HepG2 (cell line): ENCODE data around the gene PCDHB11. TPM values are rescaled to one million over a fixed set of nuclear protein-coding genes. Genes with fewer than 3 reads are reported as not detected.
"Not testable (repeated sequence)": the region's sequence is repeated elsewhere in the genome, so short reads cannot be mapped to it uniquely, and the experiment has no call there.

ENCODE experiments used
- ATAC-seq: fragments of 200-7000 bp; cut with Tn5 transposase; 3 replicates; pipeline ENCODE4 v1.9.1; 2020; ENCODE audit warnings: mild to moderate bottlenecking, moderate library complexity
- BruUV-seq: library from RNA; stranded (reverse); fragments of 400-500 nt; replicated peaks from 2 replicates; lab custom pipeline; 2021; lab: Mats Ljungman, UMichigan
- CTCF ChIA-PET: fragments of 300-600 bp; formaldehyde crosslinking; extraction: SDS; loops from one replicate; lab custom pipeline; 2021; ENCODE audit warnings: low total read pairs, inconsistent platforms, low intra/inter-chr PET ratio; lab: Yijun Ruan, JAX
- POLR2A ChIA-PET: fragments of 350-600 bp; sonication (Branson Sonifier 250); formaldehyde crosslinking; loops from one replicate; lab custom pipeline; 2020; ENCODE audit warnings: antibody characterized with exemption, inconsistent platforms; lab: Yijun Ruan, JAX
- DNase-seq: peaks from one replicate; pipeline ENCODE4 v3.0.0-alpha.2; 2015; ENCODE audit warnings: low spot score
- FAIRE-seq: peaks from 3 replicates; lab custom pipeline; 2011; peaks lifted over from hg19 to GRCh38; lab: Jason Lieb, UNC
- H2AFZ ChIP-seq: one replicate; pipeline ENCODE4 v1.6.1; 2011; ENCODE audit warnings: low read length, inconsistent platforms
- H3K27ac ChIP-seq: fragments of 300-600 bp; 3 replicates; pipeline ENCODE4 v1.8.0; 2011; ENCODE audit warnings: mixed run types, mild to moderate bottlenecking, mixed read lengths, low read length, inconsistent platforms; ENCODE audit not compliant: insufficient read depth; ENCODE audit errors: extremely low read length
- H3K27me3 ChIP-seq, 2 experiments: fragments of 200-600 bp in 1 of 2; 2 replicates in 1 of 2; 3 replicates in 1 of 2; pipeline versions ENCODE4 v1.6.0 to v1.8.0; 2011; ENCODE audit warnings: low read length in 2 of 2, mild to moderate bottlenecking in 2 of 2, moderate library complexity in 2 of 2, inconsistent platforms in 1 of 2; ENCODE audit not compliant: insufficient read depth in 2 of 2, control insufficient read depth in 1 of 2
- H3K36me3 ChIP-seq, 2 experiments: fragments of 200-600 bp in 1 of 2; replicated peaks in 1 of 2; 2 replicates in 1 of 2; 3 replicates in 1 of 2; pipeline versions ENCODE4 v1.5.1 to v1.8.0; 2011; ENCODE audit warnings: low read length in 2 of 2, inconsistent platforms in 1 of 2; ENCODE audit not compliant: insufficient read depth in 2 of 2, control insufficient read depth in 1 of 2
- H3K4me1 ChIP-seq: 2 replicates; pipeline ENCODE4 v1.5.1; 2012; ENCODE audit warnings: low read length, inconsistent platforms; ENCODE audit not compliant: insufficient read depth
- H3K4me2 ChIP-seq: 2 replicates; pipeline ENCODE4 v1.6.0; 2011; ENCODE audit warnings: low read depth, low read length, inconsistent platforms
- H3K4me3 ChIP-seq, 3 experiments: fragments of 200-600 bp in 1 of 3; sonication (generic), shearing (Covaris generic) in 1 of 3; replicated peaks in 1 of 3; 2 replicates each; pipeline ENCODE4 v1.5.1; 2011 to 2016; ENCODE audit warnings: low read length in 3 of 3, inconsistent platforms in 2 of 3, low read depth in 2 of 3, mild to moderate bottlenecking in 2 of 3, control low read depth in 1 of 3, mixed read lengths in 1 of 3; ENCODE audit not compliant: insufficient read depth in 1 of 3
- H3K79me2 ChIP-seq: one replicate; pipeline ENCODE4 v1.6.1; 2011; ENCODE audit warnings: low read length, inconsistent platforms; ENCODE audit not compliant: insufficient read depth
- H3K9ac ChIP-seq: 2 replicates; pipeline ENCODE4 v1.6.0; 2011; ENCODE audit warnings: mild to moderate bottlenecking, low read depth, low read length, inconsistent platforms; ENCODE audit not compliant: insufficient read depth
- H3K9me3 ChIP-seq: 2 replicates; pipeline ENCODE4 v1.5.1; 2012; ENCODE audit warnings: mild to moderate bottlenecking, low read length
- H4K20me1 ChIP-seq: 2 replicates; pipeline ENCODE4 v1.6.0; 2011; ENCODE audit warnings: inconsistent platforms, mild to moderate bottlenecking, low read length, moderate library complexity; ENCODE audit not compliant: insufficient read depth
- CTCF ChIP-seq: sonication (generic); formaldehyde crosslinking; IDR thresholded peaks from 2 replicates; pipeline ENCODE4 v1.5.0; 2020; ENCODE audit warnings: mild to moderate bottlenecking, missing genetic modification reagents, moderate library complexity
- ELF1 ChIP-seq: sonication (generic); formaldehyde crosslinking; IDR thresholded peaks from 2 replicates; pipeline ENCODE4 v1.4.0; 2020; ENCODE audit warnings: missing genetic modification reagents
- HMG20B ChIP-seq: conservative IDR thresholded peaks from 2 replicates; pipeline ENCODE4 v1.6.1; 2016; ENCODE audit warnings: missing genetic modification reagents, missing compliant biosample characterization
- JARID2 ChIP-seq: sonication (generic); formaldehyde crosslinking; IDR thresholded peaks from 2 replicates; pipeline ENCODE4 v1.8.1; 2023; ENCODE audit warnings: missing genetic modification reagents, inconsistent platforms; ENCODE audit not compliant: insufficient replicate concordance
- RNF2 ChIP-seq: fragments of 450-650 bp; conservative IDR thresholded peaks from 2 replicates; pipeline ENCODE4 v1.6.1; 2016; ENCODE audit warnings: low read depth
- ZNF253 ChIP-seq: sonication (generic); formaldehyde crosslinking; IDR thresholded peaks from 2 replicates; pipeline ENCODE4 v1.8.0; 2022; ENCODE audit warnings: mild to moderate bottlenecking, missing genetic modification reagents, borderline replicate concordance
- ZNF572 ChIP-seq: sonication (generic); formaldehyde crosslinking; IDR thresholded peaks from 2 replicates; pipeline ENCODE4 v1.5.1; 2020; ENCODE audit warnings: mild to moderate bottlenecking, missing genetic modification reagents
- ZNF574 ChIP-seq: sonication (generic); formaldehyde crosslinking; IDR thresholded peaks from 2 replicates; pipeline ENCODE4 v1.4.0; 2020; ENCODE audit warnings: missing genetic modification reagents
- ZNF607 ChIP-seq: sonication (generic); formaldehyde crosslinking; IDR thresholded peaks from 2 replicates; pipeline ENCODE4 v1.5.1; 2020; ENCODE audit warnings: missing genetic modification reagents, mild to moderate bottlenecking, borderline replicate concordance
- ZNF691 ChIP-seq: sonication (generic); formaldehyde crosslinking; IDR thresholded peaks from 2 replicates; pipeline ENCODE4 v1.4.0; 2020; ENCODE audit warnings: missing genetic modification reagents, low read depth, mild to moderate bottlenecking, borderline replicate concordance
- WGBS: methylation state at CpG from one replicate; pipeline ENCODE4 v1.1.6; 2017; ENCODE audit warnings: low lambda C conversion rate; 5-methylcytosine and 5-hydroxymethylcytosine counted together
- in situ Hi-C: cut with HindIII; loops from 2 replicates; pipeline ENCODE4 v1.10.0; 2017; ENCODE audit warnings: low pct_unique_long_range_greater_than_20kb; ENCODE audit not compliant: extremely low pct_ligation_motif_present
- intact Hi-C: fragments of 100-400 bp; cut with micrococcal nuclease; formaldehyde crosslinking; loops from one replicate; pipeline ENCODE4 v1.10.0; 2022; ENCODE audit not compliant: unreplicated experiment
- polyA plus RNA-seq, 8 experiments: library from polyadenylated mRNA; depleted of rRNA in 3 of 8; stranded (reverse) in 7 of 8; unstranded in 1 of 8; fragments of >200 nt; fragmentation: Illumina TruSeq in 4 of 8; extraction: Trizol in 4 of 8; gene quantifications; 2 replicates each; pipeline versions ENCODE4 v1.2.1 to v1.2.3, GENCODE V29; 2011 to 2016; ENCODE audit warnings: low read depth in 4 of 8, missing spikeins in 1 of 8, mixed read lengths in 1 of 8; ENCODE audit not compliant: insufficient read depth in 1 of 8
- total RNA-seq, 5 experiments: library from RNA; depleted of rRNA; stranded (reverse); fragments of >200 nt; fragmentation: Illumina TruSeq; extraction: Trizol; gene quantifications; 2 replicates each; pipeline ENCODE4 v1.2.3, GENCODE V29; 2016; ENCODE audit warnings: low read depth in 1 of 5

Gene PCDHB11
- total and polyA plus RNA-seq, 2 of the 13 experiments (the other 11 are each of a cell fraction or from before 2014, with no cell fraction given): 0.07 TPM; not detected in 1

- H3K9me3 ChIP-seq, H3K79me2 ChIP-seq, H4K20me1 ChIP-seq, POLR2A ChIA-PET, H2AFZ ChIP-seq, H3K27ac ChIP-seq, intact Hi-C loops, FAIRE-seq, H3K36me3 ChIP-seq, BruUV-seq, H3K27me3 ChIP-seq, H3K4me3 ChIP-seq, in situ Hi-C loops, DNase-seq, H3K4me2 ChIP-seq, ATAC-seq, H3K9ac ChIP-seq, H3K4me1 ChIP-seq, CTCF ChIA-PET: not testable (repeated sequence)
- 74% methylated on average over 17 of the region's 69 CpGs for WGBS
Observed at GRCh38 chr5:141184117-141184855, 15.1 kb upstream of the PCDHB11 start.

GRCh38 chr5:141186897-141187512 is 12.4 kb upstream of the PCDHB11 start, which contains the start of gene PCDHB9:
PCDHB9 (plus strand) TSS chr5:141187161; CDS start chr5:141187319, 158 bp downstream.
- Histone ChIP-seq H3K4me1 (no peaks in the 10 kb centered on the region; the same call in 1 of the 2 replicates), H2AFZ (peak within 1 kb of the TSS; percentile 70), H3K27ac (no peak within 1 kb of the TSS), H3K9ac (no peak within 1 kb of the TSS), H3K79me2 (no peaks in the 10 kb centered on the region), H3K4me2 (peak within 1 kb of the TSS; percentile 54), H3K36me3 (no peaks in the 10 kb centered on the region), H3K4me3 (peak within 1 kb of the TSS in 1 of 3 experiments; percentile 4; a peak in 1 of 6 replicates), H3K27me3 (no peaks in the 10 kb centered on the region), H4K20me1 (no peaks in the 10 kb centered on the region), H3K9me3 (no peaks in the 10 kb centered on the region)
- ChIA-PET POLR2A (no interaction called here), CTCF (interaction anchor here (1.1 kb wide), 2 partner anchors 10 to 103 kb away, joined by 3 read pairs; partner anchors contain the start of gene PCDHB8)
- ATAC-seq: peak; percentile 56; the same call in 2 of the 3 replicates
- DNase-seq: peak; percentile 17
- WGBS: 28% methylated on average over 9 of the region's 9 CpGs
- peak; percentile 40 for FAIRE-seq
- intact Hi-C loops: no loop called here
- BruUV-seq: no TSS peak
- in situ Hi-C loops: no loop called here
- peak; percentile 12; the same call in 1 of the 2 replicates for TF ChIP-seq ELF1 (CRISPR knock-in tag)
- no peak for TF ChIP-seq ZNF572 (CRISPR knock-in tag)
- TF ChIP-seq ZNF607: no peak
- TF ChIP-seq ZNF574 (CRISPR knock-in tag): peak; percentile 38; the same call in 1 of the 2 replicates
- no peak for TF ChIP-seq HMG20B (CRISPR knock-in tag)
- no peak for TF ChIP-seq RNF2
- TF ChIP-seq ZNF691 (CRISPR knock-in tag): no peak
- TF ChIP-seq CTCF (CRISPR knock-in tag): peak; percentile 57
- TF ChIP-seq ZNF253 (CRISPR knock-in tag): no peak
- TF ChIP-seq JARID2 (CRISPR knock-in tag): no peak
